ENCODE results near the gene KCTD1. TPM values are rescaled to one million over a fixed set of nuclear protein-coding genes. Genes with fewer than 3 reads are reported as not detected.

KCTD1 gene
- total and polyA plus RNA-seq, 2 of the 8 experiments (the other 6 are each of a cell fraction or from before 2014, with no cell fraction given): 7.7 to 14.0 TPM

DNA sequence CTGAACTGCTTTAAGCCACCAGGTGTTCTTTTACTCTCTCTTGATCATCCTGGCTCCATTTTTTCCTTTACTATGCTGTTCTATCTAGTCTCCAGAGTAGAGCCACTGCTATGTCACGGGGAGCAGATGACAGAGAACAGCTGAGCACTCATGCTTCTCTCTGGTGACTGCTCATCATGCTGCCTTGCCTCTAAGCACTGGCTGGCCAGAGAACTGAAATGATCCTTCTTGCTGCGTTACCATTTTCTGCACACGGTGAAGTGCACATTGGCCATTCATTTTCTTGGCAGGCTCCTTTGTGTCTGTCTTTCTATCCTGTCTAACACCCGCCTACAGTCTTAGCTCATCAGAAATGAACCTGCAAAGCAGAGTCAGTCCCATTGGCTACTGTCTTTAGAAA lies 86.0 kb downstream of the KCTD1 start (continued):
- TF ChIP-seq, protein P1, sequence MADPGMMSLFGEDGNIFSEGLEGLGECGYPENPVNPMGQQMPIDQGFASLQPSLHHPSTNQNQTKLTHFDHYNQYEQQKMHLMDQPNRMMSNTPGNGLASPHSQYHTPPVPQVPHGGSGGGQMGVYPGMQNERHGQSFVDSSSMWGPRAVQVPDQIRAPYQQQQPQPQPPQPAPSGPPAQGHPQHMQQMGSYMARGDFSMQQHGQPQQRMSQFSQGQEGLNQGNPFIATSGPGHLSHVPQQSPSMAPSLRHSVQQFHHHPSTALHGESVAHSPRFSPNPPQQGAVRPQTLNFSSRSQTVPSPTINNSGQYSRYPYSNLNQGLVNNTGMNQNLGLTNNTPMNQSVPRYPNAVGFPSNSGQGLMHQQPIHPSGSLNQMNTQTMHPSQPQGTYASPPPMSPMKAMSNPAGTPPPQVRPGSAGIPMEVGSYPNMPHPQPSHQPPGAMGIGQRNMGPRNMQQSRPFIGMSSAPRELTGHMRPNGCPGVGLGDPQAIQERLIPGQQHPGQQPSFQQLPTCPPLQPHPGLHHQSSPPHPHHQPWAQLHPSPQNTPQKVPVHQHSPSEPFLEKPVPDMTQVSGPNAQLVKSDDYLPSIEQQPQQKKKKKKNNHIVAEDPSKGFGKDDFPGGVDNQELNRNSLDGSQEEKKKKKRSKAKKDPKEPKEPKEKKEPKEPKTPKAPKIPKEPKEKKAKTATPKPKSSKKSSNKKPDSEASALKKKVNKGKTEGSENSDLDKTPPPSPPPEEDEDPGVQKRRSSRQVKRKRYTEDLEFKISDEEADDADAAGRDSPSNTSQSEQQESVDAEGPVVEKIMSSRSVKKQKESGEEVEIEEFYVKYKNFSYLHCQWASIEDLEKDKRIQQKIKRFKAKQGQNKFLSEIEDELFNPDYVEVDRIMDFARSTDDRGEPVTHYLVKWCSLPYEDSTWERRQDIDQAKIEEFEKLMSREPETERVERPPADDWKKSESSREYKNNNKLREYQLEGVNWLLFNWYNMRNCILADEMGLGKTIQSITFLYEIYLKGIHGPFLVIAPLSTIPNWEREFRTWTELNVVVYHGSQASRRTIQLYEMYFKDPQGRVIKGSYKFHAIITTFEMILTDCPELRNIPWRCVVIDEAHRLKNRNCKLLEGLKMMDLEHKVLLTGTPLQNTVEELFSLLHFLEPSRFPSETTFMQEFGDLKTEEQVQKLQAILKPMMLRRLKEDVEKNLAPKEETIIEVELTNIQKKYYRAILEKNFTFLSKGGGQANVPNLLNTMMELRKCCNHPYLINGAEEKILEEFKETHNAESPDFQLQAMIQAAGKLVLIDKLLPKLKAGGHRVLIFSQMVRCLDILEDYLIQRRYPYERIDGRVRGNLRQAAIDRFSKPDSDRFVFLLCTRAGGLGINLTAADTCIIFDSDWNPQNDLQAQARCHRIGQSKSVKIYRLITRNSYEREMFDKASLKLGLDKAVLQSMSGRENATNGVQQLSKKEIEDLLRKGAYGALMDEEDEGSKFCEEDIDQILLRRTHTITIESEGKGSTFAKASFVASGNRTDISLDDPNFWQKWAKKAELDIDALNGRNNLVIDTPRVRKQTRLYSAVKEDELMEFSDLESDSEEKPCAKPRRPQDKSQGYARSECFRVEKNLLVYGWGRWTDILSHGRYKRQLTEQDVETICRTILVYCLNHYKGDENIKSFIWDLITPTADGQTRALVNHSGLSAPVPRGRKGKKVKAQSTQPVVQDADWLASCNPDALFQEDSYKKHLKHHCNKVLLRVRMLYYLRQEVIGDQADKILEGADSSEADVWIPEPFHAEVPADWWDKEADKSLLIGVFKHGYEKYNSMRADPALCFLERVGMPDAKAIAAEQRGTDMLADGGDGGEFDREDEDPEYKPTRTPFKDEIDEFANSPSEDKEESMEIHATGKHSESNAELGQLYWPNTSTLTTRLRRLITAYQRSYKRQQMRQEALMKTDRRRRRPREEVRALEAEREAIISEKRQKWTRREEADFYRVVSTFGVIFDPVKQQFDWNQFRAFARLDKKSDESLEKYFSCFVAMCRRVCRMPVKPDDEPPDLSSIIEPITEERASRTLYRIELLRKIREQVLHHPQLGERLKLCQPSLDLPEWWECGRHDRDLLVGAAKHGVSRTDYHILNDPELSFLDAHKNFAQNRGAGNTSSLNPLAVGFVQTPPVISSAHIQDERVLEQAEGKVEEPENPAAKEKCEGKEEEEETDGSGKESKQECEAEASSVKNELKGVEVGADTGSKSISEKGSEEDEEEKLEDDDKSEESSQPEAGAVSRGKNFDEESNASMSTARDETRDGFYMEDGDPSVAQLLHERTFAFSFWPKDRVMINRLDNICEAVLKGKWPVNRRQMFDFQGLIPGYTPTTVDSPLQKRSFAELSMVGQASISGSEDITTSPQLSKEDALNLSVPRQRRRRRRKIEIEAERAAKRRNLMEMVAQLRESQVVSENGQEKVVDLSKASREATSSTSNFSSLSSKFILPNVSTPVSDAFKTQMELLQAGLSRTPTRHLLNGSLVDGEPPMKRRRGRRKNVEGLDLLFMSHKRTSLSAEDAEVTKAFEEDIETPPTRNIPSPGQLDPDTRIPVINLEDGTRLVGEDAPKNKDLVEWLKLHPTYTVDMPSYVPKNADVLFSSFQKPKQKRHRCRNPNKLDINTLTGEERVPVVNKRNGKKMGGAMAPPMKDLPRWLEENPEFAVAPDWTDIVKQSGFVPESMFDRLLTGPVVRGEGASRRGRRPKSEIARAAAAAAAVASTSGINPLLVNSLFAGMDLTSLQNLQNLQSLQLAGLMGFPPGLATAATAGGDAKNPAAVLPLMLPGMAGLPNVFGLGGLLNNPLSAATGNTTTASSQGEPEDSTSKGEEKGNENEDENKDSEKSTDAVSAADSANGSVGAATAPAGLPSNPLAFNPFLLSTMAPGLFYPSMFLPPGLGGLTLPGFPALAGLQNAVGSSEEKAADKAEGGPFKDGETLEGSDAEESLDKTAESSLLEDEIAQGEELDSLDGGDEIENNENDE (IDR thresholded peaks at IDR 0.05; ENCODE audit: insufficient replicate concordance, low read length): no peak

All from H1 (cell line).